GM19467 (cell line): ENCODE measurements around the gene STAT4.
"Not testable (repeated sequence)": the region's sequence is repeated elsewhere in the genome, so short reads cannot be mapped to it uniquely, and the experiment has no call there.

Source experiments
- ATAC-seq: cut with Tn5 transposase; IDR thresholded peaks from one replicate; pipeline ENCODE4 v1.9.1; 2021; ENCODE audit warnings: mild to moderate bottlenecking, moderate library complexity; ENCODE audit not compliant: unreplicated experiment

Gene STAT4

DNA sequence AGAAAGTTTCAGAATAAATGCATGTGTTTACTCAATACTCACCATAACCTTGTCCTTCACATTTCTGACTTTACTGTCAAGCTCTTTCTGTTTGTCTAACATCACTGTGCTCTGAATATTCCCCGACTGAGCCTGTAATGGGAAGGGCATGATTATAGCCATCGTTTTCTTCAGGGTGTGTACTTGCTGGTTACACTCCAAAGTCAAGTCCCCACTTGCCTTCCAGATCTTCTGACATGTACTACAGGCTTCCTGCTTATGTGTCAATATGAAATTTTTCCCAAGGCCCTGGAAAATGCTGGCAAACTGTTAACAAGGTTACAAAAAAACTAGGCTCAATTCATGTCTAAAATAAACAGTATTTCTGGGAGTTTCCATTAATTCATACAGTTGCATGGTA, 149.8 kb downstream of the STAT4 start:
- no peak for ATAC-seq

DNA sequence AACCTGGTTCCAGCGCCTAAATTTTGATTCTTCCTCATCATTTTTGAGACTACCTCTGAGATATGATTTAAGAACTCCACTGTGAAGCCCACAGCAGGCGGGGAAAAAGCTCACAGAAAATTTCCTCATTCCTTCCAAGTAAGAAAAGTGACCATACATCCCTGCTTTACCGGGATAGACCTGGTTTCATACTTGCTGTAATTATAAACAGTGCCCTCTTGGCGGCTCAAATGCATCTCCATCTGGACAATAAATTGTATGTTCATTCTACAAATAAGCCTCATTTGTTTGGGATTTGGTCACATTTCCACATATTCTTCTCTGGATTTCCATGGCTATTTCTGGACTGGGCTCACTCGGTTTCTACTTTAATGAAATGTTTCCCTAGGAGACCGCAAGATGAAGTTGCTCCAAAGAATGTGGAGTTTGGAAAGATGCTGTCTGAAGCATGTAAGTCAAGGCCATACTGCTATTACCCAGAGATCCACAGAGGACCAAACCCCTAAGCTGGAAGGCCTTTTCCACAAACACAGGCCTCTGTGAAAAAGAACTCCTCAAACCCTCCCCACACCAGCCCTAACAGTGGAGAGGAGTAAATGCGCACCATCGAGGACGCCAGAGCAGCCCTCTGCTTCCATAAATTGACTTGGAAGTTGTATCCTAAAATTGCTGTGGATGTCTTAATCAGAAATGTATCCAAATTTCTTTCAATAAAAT, 150.7 kb downstream of the STAT4 start:
- no peak for ATAC-seq

DNA sequence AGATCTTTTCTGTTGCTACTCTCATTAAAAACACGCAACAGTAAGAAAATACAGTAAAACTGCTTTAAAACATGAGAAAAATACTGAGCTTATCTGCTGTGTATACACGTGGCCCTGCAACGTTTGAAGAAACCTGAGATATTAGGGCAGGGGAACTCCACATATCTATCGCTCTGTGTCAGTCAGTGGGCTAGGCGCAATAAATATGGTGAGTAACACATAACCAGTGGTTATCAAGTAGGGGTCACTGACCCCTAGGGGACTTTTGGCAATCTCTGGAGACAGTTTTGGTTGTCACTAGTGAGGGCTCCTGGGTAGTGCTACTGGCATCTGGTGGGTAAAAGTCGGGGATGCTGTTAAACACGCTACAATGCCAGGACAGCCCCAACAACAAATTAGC, 151.7 kb downstream of the STAT4 start:
- no peak for ATAC-seq

DNA sequence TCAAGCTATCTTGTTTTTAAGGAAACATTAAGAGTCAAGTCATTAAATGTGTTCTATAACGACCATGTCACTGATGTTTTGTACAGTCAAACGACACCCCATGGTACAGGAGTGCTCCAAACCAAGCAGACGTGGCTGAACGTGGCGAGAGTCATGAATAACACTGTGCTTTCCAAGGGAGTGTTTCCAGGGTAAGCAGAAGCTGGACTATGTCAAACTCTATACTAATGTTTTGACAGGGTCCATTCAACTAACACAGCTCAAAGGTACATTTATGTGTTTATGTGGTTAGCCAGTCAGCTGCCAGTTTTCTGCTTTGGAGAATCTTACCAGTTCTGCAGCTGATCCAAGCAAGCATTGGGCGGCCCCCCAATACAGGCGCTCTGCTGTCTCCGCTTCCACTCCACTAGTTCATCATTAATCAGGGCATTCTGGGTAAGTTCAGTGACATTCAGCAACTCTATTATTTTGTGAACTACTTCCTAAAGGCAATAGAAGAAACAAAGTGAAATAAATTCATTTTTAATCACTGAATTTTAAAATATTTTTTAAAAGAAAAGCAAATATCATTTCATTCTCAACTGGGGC, 153.2 kb downstream of the STAT4 start:
- no peak for ATAC-seq

DNA sequence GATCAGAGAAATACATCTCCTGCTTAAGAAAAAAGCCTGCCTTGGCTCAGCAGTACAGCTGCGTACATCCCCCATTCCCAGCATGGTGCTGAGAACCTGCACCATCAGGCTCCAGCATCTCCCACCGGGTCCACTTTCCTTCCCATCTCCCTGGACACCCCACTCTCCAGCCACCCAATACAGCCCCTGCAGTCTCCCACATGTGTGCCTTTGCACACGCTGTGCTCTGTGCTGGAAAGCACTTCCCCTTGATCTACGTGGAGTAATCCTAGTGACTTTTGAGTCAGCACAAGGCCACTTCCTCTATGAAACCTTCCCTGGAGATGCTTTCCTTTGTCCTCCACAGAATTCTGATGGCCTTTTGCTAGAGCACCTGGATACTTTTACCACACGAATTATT, 153.8 kb downstream of the STAT4 start:
- ATAC-seq = no peak

DNA sequence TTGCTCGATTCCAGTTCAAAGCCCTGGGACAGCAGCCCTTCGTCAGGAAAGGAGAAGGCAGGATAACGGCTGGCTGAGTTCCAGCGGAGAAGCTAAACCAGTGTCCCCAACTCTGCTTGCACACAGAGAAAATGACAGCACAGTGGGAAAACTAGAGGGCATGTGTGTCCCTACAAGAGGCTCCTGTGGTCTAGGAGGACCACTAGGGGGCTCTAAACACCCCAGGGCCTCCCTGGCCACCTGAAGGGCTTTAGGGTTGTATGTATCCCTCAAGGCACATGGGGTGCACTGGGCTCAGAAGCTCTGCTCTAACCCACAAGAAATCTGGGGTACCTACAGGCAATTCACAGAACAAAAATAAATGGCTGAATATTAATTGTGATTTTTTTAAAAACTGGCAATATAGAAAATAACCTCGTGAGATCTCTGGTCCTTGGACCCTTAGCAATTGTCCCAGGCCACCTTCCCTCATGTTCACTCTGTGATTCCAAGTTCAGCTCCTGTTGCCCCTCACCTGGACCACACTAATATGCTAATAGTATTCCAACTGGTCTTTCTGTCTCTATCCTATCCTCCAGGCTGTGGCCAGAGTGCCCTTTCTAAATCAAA, 154.4 kb downstream of the STAT4 start:
- no peak for ATAC-seq

DNA sequence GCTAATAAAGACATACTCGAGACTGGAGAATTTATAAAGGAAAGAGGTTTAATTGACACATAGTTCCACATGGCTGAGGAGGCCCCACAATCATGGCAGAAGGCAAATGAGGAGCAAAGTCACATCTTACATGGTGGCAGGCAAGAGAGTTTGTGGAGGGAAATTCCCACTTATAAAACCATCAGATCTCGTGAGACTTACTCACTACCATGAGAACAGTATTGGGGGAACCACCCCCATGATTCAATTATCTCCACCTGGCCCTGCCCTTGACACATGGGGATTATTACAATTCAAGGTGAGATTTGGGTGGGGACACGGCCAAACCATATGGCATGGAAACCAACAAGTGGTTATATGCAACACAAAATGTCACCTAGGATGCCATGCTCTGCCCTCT, 155.5 kb downstream of the STAT4 start:
- not testable (repeated sequence) for ATAC-seq

DNA sequence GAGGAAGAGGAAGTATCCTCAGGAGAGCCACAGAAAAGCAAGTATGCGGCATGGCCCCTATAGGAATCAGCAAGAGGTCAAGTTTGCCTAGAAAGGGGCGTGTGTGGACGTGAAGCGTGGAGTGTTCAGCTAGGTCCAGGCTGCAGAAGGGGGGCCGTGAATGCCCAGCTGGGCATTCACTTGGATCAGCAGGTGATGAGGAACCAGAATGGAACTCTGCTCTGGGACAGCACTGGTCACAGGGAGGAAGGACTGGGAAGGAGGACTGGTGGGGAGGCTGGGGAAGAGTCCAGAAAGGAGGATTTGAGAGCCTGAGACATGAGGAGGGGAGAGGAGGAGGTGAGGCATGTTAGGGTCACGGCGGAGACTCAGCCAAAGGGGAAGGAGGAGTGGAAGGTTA, 156.6 kb downstream of the STAT4 start:
- no peak for ATAC-seq

DNA sequence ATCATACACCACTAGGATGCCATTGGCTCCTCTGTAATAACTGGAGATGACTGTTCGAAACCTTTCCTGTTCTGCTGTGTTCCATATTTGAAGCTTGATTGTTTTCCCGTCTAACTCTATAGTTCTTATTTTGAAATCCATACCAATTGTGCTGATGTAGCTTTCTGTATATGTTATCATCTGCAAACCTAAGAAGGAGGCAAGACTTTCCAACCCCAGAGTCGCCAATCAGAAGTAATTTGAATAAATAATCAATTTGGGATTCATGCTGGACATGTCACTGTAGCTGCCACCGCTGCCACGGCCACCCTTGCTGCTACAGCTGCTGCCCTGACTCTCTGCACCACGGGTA, 157.5 kb downstream of the STAT4 start:
- ATAC-seq = no peak

DNA sequence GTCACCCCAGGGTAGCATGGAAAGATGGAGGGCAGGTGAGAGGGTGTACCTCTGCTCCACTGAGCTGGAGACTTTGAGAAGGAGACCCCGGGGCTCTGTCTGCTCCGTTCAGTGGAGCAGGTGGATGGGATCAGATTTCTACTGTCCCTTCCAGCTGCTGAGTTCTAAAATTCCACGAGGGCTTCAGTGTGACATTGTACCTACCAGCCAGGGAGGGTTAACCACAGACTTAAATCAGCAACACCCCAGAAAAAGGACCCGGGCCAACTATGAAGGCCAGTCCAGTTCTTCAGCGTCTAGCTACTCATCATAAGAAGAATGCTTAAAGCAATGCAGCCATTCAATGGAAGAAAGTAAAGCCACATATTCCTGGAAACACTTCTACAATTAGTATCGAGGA, 160.7 kb downstream of the STAT4 start:
- no peak for ATAC-seq

DNA sequence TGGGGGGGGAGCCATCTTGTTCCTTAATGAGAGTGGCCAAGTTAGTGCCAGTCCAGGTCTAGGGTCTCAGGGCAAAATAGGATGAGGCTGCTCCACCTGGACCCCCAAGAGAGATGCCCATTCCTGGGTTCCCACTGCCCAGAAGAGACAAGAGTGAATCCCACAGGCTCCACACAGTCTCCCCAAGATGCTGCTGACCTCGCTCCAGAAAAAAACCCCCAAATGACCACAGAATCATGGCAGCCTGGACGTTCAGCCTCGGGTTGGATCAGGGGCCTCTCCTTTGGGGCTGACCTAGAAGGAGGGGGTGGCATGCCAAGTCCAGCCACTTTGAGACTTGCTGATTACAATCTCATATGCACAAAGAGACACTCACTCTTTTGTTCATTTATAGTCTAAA, 161.9 kb downstream of the STAT4 start:
- no peak for ATAC-seq

DNA sequence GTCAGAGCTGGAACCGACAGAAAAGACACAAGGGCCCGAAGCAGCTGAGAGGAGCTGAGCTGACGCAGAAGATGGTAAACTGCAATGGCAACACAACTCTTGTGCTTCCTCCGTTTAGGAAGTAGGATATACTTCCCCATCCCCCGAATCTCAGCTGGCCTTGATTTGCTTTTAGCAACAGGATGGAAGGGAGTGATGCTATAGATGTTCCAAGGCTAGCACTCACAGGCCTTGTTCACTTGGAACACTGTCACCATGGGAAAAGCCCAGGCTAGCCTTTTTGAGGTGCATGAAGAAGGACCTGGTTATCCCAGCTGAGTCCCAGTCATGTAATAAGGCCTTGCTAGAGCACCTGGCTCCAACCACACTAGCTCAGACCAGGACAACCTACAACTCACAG, 162.9 kb downstream of the STAT4 start:
- no peak for ATAC-seq

DNA sequence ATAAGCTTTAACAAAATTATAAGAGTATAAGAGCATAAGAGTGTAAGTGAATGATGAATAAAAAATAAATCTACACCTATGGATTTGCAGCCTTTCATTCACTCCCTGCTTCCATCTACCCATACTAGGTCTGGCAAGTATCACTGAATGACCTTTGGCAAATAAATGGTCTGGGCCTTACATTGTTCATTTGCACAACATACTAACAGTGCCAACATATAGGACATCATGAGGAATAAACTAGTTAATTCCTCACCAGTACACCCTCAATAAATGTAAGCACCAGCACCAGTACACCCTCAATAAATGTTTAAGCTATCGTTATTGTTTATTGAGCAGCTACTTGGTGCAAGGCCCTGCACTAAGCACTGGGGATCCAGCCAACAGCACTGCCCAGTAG, 163.7 kb downstream of the STAT4 start:
- ATAC-seq = no peak

DNA sequence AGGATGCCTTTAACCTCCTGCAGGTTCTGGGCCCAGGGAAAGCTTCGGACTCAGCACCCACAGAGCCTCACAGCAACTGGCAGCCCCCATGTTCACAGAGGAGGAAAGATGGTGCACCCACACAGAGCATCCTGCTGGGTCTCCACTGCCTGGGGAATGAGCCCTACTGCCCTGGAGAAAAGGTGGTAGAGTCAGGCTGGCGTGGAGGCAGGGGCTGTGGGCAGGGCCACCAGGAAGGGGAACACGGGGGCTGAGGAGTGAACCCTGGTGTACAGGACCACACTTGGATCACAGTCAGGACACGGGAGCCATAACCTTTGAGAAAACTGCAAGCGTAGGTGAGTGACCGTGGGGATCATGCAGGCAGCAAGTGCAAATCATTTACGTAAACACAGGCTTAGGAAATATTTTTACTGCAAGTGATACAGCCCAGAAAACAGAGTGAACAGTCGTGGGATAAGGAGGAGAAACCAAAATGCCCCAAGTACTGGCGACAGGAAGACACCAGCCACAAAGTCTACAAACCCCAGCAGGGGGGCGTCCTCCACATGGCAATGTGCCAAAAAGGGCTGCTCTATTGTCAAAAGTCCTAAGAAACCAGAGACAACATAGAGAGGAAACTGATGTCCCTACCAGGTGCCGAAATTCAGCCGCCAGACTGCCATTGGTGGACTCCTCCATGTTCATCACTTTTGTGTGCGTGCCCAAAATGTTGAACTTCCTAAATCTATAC, 164.4 kb downstream of the STAT4 start:
- ATAC-seq = no peak

DNA sequence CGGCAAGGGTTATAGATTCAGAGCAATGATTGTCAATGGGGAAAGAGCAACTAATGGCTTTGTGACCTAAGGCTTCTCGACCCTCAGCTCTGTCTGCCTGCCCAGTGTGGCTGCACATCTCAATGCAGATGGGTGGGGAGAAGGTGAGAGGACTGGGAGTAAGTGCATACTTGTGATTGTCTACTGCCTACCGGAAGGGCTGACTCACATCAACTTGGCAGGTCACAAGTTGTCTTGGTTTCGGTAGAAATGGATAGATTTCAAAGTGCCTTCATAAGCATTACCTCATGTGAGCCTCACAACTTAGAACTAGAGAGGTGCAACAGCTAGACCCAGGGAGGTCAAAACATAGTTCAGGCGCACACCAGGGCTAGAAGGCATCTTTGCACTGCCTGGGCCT, 166.2 kb downstream of the STAT4 start:
- ATAC-seq = no peak

DNA sequence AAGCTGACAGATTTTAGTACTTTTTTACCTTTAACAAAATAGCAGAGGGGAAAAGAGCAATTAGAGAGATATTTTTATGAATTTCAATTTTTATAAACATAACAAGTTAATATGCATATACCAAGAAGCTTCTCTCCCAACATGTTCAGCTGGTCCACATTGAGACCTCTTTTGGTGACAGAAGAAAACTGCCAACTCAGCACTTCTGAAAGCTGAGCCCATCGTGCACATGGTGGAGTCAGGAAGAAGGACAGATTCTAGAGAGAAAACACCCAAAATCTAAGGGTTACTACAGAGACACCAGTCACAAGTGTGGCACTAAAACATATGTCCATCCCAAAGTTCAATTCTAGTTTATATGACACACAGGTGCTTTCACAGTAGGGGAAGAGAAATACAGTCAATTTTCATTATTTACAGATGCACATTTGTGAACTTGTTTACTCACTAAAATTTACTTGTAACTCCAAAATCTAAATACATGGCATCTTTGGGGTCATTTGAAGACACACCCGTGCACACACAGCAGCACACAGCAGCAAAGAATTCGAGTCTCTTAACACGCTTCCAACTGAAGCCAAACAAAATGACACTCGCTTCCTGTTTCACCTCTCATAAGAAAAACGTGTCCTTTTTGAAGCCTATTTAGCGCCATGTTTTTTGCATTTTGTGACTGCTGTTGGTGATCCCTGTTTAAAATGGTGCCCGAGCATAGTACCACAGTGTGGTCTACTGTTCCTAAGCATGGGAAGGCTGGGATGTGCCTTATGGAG, 168.3 kb downstream of the STAT4 start:
- no peak for ATAC-seq

DNA sequence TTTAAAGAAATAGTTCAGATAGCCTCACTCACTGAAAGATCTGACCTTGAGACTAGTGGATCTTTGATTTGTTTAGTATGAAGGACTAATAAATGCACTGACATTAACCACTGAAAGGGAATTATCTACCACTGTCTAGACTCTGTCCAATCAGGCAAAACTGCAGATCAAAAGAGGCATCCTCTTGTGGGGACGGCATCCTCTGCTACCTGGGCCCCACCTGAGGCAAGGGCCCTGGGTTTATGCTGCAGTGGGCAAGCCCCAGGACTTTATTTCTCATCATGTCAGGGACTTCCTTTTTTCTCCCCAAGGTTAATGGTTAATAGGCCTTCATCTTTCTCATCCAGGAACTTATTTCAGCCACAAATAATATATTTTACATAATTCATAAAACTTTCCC, 169.1 kb downstream of the STAT4 start:
- no peak for ATAC-seq

DNA sequence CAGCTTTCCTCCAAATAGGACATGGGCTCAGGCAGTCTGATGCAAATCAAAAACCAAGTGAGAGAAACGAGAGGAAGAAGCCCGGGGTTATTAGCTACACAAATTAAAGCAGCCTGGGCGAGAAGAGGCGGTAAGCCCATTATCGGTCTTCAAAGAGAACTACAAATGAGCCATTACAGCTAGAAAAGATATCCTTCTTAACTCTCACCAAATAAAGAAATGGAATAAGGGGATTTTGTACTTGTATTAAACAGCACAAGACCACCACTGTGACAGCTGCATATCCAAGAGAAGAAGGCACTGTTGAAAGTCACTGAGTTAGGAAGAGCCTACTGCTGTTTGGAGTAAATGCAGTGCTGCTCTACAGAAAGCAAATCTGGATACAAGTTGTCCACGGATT, 169.5 kb downstream of the STAT4 start:
- no peak for ATAC-seq

DNA sequence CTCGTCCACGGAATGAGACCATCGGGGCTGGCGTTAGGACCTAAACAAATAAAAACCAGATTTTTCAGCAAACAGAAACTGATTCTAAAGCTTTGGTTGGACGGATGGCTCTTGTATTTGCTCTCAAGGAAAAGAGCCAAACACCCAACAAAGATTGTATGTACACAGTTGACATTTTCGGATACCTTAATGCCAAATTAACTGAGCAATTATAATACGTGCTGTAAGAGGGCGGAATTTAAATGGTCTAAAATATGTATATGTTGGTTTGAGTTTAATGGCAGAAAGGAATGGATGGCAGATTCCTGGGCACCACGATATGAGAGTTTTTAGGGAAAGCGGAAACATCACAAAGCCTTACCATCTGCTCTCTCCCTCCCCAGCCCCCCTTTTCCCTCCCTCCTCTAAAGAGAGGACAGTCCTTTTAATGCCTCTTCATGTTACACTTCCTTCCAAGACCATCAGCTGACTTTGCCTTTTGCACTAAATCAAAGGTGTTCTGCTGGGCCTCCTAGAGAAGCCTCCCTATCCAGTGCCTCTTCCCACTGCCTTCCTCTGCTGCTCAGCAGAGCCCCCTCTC, 170.1 kb downstream of the STAT4 start:
- no peak for ATAC-seq

DNA sequence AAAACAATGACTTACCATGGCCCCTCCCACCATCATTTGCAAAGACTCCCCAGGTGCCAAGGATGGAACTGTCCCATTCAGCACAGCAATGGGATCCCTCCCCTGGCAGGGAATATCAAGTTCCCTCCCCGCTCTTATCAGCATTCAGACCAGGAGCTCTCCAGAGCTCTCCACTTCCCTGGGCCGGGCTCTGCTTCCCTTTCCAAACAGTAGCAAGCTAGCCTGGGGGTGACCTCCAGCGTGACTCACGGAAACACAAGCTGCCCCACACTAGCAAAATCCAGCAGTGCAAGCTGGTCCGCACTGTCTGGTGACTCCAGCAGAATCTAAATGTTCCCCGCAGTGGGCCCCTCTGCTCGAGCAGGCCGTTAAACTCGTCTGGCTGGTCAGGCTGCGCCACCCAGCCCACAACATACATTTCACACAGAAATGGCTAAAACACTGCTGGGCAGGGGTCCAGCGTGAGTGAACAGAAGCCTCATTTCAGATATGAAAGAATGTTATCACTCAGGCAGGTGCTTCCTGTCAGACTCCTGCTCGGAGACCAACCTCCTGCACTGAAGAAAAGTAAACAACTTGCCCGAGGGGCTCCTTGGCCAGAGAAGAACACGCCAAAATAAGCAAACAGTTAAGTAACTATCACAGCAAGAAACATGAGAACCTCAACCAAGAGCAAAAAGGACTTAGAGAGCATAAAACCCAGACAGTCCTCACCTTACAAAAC, 170.7 kb downstream of the STAT4 start:
- ATAC-seq = no peak
